Panc1 (cell line): ENCODE results near the gene SLC30A4. TPM values are rescaled to one million over a fixed set of nuclear protein-coding genes. Genes with fewer than 3 reads are reported as not detected.

Source experiments
- ATAC-seq: fragments of 200-7000 bp; cut with Tn5 transposase; 2 replicates; pipeline ENCODE4 v1.9.1; 2020; ENCODE audit warnings: mild to moderate bottlenecking, moderate library complexity
- BruUV-seq: library from RNA; stranded (reverse); fragments of 400-500 nt; replicated peaks from 2 replicates; lab custom pipeline; 2021; lab: Mats Ljungman, UMichigan
- CTCF ChIA-PET: fragments of 300-600 bp; sonication (Branson Sonifier 250); formaldehyde crosslinking; loops from one replicate; lab custom pipeline; 2022; ENCODE audit warnings: antibody characterized with exemption; lab: Charles Lee
- POLR2A ChIA-PET: fragments of 300-600 bp; sonication (Branson Sonifier 250); formaldehyde crosslinking; loops from one replicate; lab custom pipeline; 2022; ENCODE audit warnings: antibody characterized with exemption; lab: Charles Lee
- DNase-seq: peaks from one replicate; pipeline ENCODE4 v3.0.0-alpha.2; 2010; ENCODE audit warnings: low read depth, low spot score
- H3K27ac ChIP-seq: 2 replicates; pipeline ENCODE4 v1.5.1; 2011; ENCODE audit warnings: mild to moderate bottlenecking, low read length, inconsistent platforms
- H3K27me3 ChIP-seq: fragments of 200-500 bp; sonication (Bioruptor generic); 2 replicates; pipeline ENCODE4 v1.6.0; 2014; ENCODE audit warnings: low read length, inconsistent platforms; ENCODE audit not compliant: control insufficient read depth, insufficient read depth
- H3K36me3 ChIP-seq: fragments of 200-500 bp; sonication (Bioruptor generic); 2 replicates; pipeline ENCODE4 v1.5.1; 2014; ENCODE audit warnings: inconsistent platforms, mild to moderate bottlenecking, low read length, moderate library complexity; ENCODE audit not compliant: control insufficient read depth, insufficient read depth
- H3K4me1 ChIP-seq: 2 replicates; pipeline ENCODE4 v1.5.1; 2011; ENCODE audit warnings: inconsistent platforms, mild to moderate bottlenecking, low read length, moderate library complexity; ENCODE audit not compliant: control insufficient read depth, insufficient read depth
- H3K4me3 ChIP-seq, 2 experiments: 2 replicates each; pipeline ENCODE4 v1.5.1; 2011 to 2012; ENCODE audit warnings: low read depth in 2 of 2, low read length in 2 of 2, mild to moderate bottlenecking in 2 of 2, inconsistent platforms in 1 of 2, moderate library complexity in 1 of 2
- H3K9me3 ChIP-seq: fragments of 200-500 bp; sonication (Bioruptor generic); 2 replicates; pipeline ENCODE4 v1.5.1; 2014; ENCODE audit warnings: low read depth, mild to moderate bottlenecking, inconsistent platforms, low read length, moderate library complexity; ENCODE audit not compliant: control insufficient read depth, insufficient read depth
- CTCF ChIP-seq: fragments of 450-650 bp; IDR thresholded peaks from 2 replicates; pipeline ENCODE4 v1.5.1; 2017; ENCODE audit warnings: mild to moderate bottlenecking
- POLR2AphosphoS5 ChIP-seq: IDR thresholded peaks from 2 replicates; pipeline ENCODE4 v1.6.1; 2012; ENCODE audit warnings: mild to moderate bottlenecking, low read depth, low read length, moderate library complexity
- SIN3A ChIP-seq: IDR thresholded peaks from 2 replicates; pipeline ENCODE4 v1.6.1; 2012; ENCODE audit warnings: low read depth, mild to moderate bottlenecking, low read length, moderate library complexity, borderline replicate concordance; ENCODE audit not compliant: insufficient read depth
- TCF7L2 ChIP-seq: IDR thresholded peaks from 2 replicates; pipeline ENCODE4 v1.6.1; 2011; ENCODE audit warnings: mild to moderate bottlenecking, low read depth, low read length, inconsistent platforms
- in situ Hi-C: cut with HindIII; loops from 2 replicates; pipeline ENCODE4 v1.10.0; 2016; ENCODE audit warnings: low sequenced_read_pairs, low pct_unique_long_range_greater_than_20kb
- intact Hi-C: fragments of 100-400 bp; cut with micrococcal nuclease; formaldehyde crosslinking; loops from one replicate; pipeline ENCODE4 v1.10.0; 2022; ENCODE audit not compliant: unreplicated experiment
- total RNA-seq: library from RNA; stranded (reverse); gene quantifications from one replicate; pipeline ENCODE4 v1.2.1, GENCODE V29; 2021; ENCODE audit not compliant: unreplicated experiment
- TF ChIP-seq, protein P1 (sequence below), 2 experiments: IDR thresholded peaks; 2 replicates each; pipeline ENCODE4 v1.6.1; 2011 to 2012; ENCODE audit warnings: low read depth in 2 of 2, control low read depth in 1 of 2, low read length in 1 of 2, mild to moderate bottlenecking in 1 of 2, moderate library complexity in 1 of 2; ENCODE audit not compliant: insufficient read depth in 1 of 2

The SLC30A4 gene
- total RNA-seq, 1 experiment from 2014 or later = 9.3 TPM

DNA sequence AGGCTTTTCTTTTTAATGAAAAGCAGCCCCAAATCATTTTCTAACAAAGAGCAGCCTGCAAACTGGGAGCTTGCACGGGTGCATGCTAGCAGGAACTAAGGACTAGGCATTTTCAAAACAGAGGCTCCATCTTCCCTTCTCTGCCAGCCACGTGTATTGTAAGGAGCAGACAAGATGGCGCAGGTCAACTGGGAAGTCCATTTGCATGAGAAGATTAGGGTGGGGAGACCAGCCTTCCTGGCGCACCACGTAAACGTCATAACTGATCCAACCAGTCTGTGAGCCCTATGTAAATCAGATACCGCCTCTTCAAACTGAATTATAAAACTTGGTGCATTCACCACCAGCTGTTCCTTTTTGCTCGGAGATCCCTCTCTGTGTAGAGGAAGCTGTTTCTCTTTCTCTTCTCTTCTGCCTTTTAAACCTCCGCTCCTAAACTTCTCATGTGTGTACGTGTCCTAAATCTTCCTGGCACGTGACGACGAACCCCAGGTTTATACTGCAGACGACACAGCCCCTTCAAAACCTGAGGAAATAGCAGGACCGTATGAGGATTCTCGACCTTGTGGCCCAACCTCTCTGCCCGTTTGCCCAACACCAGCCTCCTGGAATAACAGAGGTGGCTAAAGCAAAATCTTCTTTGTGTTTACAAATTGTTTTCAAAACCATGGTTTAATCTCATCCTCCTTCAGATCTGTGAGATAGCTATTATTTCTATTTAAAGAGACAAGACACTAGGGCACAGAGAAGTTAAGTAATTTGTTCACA lies 26.4 kb upstream of the SLC30A4 start:
- Histone ChIP-seq H3K4me1 (no peaks in the 10 kb centered on the region), H3K27me3 (no peaks in the 10 kb centered on the region), H3K4me3 (no peak overlapping the region), H3K9me3 (no peaks in the 10 kb centered on the region), H3K27ac (no peak overlapping the region), H3K36me3 (no peaks in the 10 kb centered on the region)
- BruUV-seq = no TSS peak
- ChIA-PET POLR2A (no interaction called here), CTCF (no interaction called here)
- intact Hi-C loops (no loop called here), in situ Hi-C loops (no loop called here)
- DNase-seq = no peak
- TF ChIP-seq, protein P1, sequence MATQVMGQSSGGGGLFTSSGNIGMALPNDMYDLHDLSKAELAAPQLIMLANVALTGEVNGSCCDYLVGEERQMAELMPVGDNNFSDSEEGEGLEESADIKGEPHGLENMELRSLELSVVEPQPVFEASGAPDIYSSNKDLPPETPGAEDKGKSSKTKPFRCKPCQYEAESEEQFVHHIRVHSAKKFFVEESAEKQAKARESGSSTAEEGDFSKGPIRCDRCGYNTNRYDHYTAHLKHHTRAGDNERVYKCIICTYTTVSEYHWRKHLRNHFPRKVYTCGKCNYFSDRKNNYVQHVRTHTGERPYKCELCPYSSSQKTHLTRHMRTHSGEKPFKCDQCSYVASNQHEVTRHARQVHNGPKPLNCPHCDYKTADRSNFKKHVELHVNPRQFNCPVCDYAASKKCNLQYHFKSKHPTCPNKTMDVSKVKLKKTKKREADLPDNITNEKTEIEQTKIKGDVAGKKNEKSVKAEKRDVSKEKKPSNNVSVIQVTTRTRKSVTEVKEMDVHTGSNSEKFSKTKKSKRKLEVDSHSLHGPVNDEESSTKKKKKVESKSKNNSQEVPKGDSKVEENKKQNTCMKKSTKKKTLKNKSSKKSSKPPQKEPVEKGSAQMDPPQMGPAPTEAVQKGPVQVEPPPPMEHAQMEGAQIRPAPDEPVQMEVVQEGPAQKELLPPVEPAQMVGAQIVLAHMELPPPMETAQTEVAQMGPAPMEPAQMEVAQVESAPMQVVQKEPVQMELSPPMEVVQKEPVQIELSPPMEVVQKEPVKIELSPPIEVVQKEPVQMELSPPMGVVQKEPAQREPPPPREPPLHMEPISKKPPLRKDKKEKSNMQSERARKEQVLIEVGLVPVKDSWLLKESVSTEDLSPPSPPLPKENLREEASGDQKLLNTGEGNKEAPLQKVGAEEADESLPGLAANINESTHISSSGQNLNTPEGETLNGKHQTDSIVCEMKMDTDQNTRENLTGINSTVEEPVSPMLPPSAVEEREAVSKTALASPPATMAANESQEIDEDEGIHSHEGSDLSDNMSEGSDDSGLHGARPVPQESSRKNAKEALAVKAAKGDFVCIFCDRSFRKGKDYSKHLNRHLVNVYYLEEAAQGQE (IDR thresholded peaks at IDR 0.05; ENCODE audit: insufficient read depth in 1 of 2, low read depth in 2 of 2, low read length in 1 of 2) = no peak
- no peak for TF ChIP-seq POLR2AphosphoS5
- TF ChIP-seq TCF7L2 = no peak
- TF ChIP-seq SIN3A = no peak
- TF ChIP-seq CTCF = no peak
- no peak for ATAC-seq

- H3K4me3 ChIP-seq = no peak overlapping the region
- no peaks in the 10 kb centered on the region for H3K27me3 ChIP-seq
- no TSS peak for BruUV-seq
- intact Hi-C loops = no loop called here
- no peak for ATAC-seq
- H3K36me3 ChIP-seq = no peaks in the 10 kb centered on the region
- in situ Hi-C loops = no loop called here
- no peaks in the 10 kb centered on the region for H3K4me1 ChIP-seq
- no peaks in the 10 kb centered on the region for H3K9me3 ChIP-seq
- no peak for DNase-seq
- ChIA-PET CTCF (no interaction called here), POLR2A (no interaction called here)
- TF ChIP-seq, protein P1 (IDR thresholded peaks at IDR 0.05; ENCODE audit: insufficient read depth in 1 of 2, low read depth in 2 of 2, low read length in 1 of 2) = no peak
- TF ChIP-seq SIN3A = no peak
- no peak for TF ChIP-seq CTCF
- TF ChIP-seq TCF7L2 = no peak
- TF ChIP-seq POLR2AphosphoS5 = no peak
- no peak overlapping the region for H3K27ac ChIP-seq
These were observed 24.2 kb upstream of the SLC30A4 start for GRCh38 chr15:45546789-45547188.
